Activated naive CD4-positive, alpha-beta T cell treated with Interleukin-2 at 50 U/mL for 16 hours (primary cell): ENCODE data around the gene KRT14.
"Not testable (repeated sequence)": the region's sequence is repeated elsewhere in the genome, so short reads cannot be mapped to it uniquely, and the experiment has no call there.

ENCODE experiments used
- DNase-seq: peaks from one replicate; pipeline ENCODE4 v3.0.0-alpha.2; 2020

Gene KRT14

DNA sequence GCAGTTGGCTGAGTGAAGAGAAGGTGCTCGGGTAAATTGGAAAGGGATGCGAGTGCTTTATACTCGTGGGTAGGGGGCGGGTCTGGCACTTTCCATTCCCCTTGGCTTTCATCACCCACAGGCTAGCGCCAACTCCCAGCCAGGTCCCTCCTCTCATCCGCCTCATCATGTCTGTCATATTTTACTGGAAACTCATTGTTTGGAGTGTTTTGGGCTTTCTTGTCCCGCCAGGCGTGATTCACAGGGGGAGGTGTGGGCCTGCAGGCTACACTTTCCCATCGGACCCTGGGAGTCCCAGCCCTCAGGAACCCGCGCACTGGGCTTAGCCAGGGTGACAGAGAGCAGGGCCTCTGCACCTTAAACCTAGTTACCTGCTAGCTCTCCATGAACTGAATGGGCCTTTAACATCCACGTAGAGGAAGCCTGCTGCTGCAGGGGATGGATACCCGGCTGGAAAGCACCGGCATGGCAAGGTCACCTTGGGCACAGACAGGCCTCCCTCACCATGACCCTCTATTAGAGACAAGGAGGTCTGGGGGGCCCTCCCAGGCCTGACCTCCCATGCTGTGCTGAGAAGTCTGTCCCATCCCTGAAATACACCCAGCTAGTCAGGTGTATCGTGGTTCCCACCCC lies at the start of gene KRT14:
Gene KRT14 (minus strand): TSS at position 33 of the 633 bp plus-strand sequence. CDS start 61 bp downstream, outside the sequence.
- no peak for DNase-seq

DNA sequence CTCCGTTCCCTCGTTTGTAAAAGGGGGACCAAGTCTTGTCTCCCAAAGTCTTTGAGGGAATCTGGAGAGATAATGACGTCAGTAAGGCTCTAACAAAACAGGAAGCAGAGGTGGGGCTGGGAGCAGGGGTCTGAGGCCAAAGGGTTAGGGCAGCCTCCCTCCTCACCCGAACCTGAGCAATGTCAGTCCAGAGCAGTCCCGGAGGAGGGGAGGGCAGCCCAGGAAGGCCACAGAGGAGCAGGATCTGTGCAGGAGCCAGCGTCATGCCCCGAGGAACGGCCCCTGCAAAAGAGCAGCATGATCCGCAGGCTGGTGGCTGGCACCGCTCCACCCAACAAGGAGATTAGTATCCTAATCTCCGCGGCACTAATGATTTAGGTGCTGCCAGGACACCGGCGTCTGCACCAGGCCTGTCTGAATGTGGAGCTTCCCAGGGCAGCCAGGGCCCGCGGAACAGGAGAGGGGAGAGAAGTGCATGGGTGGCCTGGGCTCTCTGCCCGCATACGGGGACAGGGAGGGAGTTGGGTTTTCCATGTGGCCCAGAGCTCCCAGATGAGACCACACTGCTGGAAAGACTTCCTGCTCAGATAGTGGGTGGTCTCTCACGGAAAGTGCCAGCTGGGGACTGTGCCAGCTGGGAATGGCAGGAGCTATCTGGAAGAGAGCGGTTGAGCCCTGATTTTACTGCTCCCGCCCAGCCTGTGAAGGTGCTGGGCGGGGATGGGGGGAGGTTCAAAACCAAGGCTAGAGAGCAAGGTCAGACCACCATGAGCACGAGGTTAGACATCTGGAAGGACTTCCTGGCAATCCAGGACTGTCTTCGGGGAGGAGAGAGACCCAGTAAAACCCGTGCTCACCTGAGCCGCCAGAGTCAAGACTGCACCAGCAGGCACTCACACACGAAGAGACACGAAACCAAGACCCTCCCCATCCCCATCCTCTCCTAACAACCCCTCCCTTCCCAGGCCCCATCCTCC lies 48.7 kb upstream of the KRT14 start:
- DNase-seq = no peak

DNA sequence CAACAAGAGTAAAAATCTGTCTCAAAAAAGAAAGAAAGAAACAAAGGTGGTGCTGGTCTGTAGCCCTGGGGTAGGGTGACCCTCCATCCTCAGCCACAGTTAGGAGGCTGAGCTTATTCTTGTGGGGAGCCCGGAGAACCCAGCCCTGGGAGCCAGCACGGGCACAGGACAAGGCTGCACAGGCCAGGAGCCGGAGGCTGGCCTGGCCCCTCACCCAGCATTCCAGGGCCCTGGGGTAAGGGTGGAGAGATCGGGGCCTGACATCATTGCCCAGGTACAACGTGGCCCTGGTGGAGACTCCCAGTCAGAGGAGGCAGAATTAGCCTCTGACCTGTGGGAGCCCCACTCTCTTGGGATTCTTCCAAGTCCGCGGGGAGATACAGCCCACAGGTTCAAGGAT lies 47.9 kb upstream of the KRT14 start:
- DNase-seq = no peak

DNA sequence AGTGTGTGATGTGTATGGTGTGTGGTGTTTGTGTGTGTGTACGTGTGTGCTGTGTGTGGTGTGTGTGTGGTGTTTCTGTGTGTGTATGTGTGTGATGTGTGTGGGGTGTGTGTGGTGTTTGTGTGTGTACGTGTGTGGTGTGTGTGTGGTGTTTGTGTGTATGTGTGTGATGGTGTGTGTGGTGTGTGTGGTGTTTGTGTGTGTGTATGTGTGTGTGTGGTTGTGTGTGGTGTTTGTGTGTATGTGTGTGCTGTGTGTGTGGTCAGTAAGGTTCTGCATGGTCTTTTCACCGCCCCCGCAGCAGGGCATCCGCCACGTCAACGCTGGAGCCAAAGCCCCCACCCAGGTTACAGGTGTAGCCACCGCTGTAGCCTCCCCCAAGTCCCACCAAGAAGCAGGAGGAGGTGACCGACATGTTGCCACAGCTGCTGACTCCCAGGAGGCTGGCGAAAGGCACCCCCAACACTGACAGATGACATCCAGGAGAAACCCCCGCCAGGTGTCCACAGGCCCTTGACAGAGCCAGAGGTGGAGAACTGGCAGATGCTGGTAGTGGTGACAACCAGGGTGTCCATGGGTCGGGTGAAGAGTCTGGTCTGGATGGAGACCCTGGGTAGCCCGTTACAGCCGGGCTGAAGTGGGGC lies 47.0 kb upstream of the KRT14 start:
- DNase-seq = no peak

GRCh38 chr17:41632482-41633105 lies 45.9 kb upstream of the KRT14 start:
- DNase-seq = no peak

GRCh38 chr17:41631898-41632285 lies 45.2 kb upstream of the KRT14 start:
- DNase-seq = no peak

GRCh38 chr17:41631025-41631897 lies 44.6 kb upstream of the KRT14 start:
- no peak for DNase-seq

GRCh38 chr17:41629826-41630670 lies 43.4 kb upstream of the KRT14 start:
- DNase-seq = no peak

DNA sequence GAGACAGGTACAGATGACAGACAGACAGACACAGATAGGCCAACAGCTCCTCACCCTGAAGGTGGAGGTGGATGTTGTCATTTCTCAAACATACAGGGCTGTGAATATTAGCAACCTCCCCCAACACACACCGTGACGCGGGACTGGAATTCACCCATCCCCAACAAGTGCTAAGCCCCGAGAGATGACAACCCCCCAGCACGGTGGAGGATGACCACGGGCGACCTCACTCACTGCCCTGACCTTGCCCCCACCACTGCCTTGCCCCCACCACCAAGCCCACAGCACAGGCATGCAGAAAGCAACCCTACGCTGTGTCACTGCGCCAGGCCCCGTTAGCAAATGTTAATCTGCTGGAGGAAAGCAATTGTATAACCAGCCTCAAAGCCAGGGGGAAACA lies 42.6 kb upstream of the KRT14 start:
- DNase-seq = no peak

DNA sequence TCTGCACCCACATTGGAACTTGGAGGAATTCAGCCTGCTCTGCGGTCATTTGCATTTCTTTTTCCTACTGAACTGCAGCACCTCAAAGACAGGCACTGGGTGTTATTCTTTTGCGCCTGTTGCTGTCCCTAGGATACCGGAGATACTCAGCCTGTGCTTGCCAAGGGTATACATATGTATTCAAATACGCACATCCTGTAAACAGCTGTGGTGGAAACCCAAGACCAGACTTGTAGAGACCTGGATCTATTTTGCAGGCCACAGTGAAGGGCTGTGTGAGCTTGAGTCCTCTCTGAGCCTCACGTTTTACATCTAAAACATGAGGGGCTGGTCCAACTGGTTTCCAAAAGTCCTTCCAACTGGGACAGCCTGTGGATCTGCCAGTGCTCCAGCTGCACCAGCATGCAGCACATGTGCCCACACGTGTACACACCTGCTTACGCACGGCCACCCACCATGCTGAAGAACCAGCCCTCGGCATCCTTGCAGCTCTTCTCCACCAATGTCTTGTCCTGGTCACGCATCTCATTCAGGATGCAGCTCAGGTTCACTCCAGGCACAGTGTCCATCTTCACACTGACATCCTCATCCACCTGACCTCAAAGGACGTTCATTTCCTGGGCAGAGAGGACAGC lies 42.0 kb upstream of the KRT14 start:
- DNase-seq = not testable (repeated sequence)

DNA sequence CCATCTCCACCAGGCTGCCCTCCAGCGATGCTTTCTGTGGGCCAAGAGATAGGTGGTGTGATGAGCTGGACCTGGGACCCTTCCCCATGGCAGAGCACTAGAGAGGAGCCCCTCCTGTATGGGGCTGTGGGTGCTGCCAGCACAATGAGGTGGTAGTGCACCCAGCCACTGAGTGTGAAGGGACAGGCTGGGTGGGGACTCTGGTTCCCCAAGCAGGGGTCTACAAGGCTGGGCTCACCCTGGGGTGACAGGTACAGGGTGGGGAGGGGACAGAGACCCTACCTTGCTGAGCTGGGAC lies 41.3 kb upstream of the KRT14 start:
- DNase-seq = not testable (repeated sequence)

DNA sequence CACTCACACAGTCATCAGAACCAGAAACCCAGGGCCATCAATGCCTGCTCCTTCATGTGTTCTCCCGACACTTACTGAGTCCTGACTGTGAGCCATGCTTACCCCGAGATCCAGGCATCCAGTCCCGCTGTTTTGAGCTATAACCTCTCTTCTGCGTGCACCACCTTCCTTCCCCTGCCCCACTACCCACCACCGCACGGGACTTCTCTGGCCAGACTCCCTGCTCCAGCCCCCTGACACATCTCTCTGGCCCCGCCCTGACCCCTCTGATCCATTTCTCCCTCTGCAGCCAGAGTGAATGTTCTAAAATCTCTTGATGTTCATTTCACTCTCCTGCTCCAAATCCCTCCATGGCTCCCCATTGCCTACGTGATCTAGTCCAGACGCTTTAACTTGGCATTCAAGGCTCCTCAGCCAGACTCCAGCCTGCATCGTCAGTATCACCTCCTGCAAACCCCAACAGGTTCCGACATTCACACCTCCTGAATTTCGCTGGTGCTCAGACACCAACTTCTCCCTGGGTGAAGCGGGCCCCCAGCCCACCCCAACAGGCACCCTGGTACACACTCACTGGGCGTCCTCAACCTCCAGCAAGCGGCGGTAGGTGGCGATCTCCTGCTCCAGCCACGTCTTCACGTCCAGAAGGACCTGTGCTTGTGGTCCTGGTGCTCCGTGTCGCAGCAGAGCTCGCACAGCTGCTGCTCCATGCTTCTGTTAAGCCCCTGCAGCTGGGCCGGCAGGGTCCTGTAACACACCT lies 40.8 kb upstream of the KRT14 start:
- DNase-seq = no peak

- not testable (repeated sequence) for DNase-seq
These were observed 40.2 kb upstream of the KRT14 start for GRCh38 chr17:41626914-41627295.

DNA sequence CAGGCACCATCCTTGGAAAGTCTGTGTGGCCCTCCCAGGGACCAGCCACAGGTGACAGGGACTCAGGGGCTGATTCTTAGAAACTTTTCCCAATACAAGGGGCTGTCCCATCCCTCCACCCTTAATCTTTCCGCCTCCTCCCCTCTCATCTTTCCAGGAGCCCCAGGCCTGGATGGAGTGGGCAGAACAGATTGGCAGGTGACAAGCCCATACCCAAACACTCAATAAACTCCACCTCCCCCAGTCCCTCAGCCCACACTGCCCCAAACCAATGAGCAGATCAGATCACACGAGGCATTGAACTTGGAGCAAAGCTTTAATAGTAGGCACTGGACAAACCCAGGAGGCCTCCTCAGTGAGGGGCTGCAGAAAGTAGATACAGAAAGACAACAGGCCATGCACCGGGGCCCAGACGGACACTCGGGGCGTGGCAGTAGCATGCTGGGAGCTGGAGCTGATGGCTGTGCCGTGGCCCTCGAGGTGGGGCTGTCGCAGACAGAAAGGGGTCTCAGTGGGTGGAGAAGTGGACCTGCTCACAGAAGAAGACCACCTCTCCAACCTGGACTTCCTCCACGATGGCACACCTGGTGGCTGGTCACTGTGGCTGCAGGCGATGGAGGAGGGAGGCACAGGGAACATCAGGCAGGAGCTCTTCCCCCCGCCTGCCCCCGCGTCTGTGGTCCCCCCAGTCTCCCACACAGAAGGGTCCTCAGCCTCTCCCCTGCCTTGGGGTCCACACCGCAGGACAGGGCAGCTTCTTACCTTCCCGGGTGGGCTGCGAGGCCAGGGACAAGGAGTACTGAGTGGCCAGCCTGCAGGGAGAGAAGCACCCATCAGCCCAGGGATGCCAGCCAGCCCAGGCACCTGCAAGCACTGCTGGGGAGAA lies 39.6 kb upstream of the KRT14 start:
- not testable (repeated sequence) for DNase-seq

GRCh38 chr17:41625602-41626001 lies 38.9 kb upstream of the KRT14 start:
- DNase-seq = no peak

DNA sequence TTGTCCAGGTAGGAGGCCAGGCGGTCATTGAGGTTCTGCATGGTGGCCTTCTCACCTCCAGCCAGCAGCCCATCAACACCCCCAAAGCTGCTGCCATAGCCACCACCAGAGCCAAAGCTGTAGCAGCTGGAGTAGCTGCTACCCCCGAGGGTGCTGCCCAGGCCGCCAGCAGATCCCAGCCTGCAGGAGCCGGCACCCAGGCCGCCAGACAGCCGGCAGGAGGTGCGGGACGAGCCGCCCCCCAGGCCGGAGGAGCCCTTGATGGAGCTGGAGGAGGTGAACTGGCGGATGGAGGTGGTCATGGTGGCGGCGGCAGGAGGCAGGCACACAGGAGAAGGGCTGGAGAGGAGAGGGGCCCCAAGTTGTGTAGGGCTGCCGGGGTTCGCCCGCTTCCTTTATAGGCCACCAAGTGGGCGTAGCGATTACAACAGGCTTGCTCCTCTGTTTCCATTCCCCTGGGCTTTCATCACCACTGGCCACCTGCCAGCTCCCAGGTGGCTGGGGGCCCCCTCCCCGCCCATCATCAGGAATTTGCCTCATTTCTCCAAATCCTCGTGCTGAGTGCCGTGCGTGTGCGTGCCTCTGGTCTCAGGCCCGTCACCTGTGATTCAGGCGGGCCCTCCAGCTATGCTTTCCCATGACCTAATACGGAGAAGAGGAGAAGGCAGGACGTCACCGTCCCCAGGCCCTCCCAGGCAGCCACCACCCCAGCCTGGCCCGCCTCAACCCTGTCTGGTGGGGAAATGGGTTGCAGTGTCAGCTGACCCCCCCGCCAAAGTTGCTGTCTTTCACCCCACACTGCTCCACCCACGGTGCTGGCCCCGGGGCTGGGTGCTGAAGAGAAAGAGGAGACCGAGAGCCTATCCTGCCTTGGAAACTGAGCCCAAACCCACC lies 37.8 kb upstream of the KRT14 start, which contains the start of gene KRT17:
Gene KRT17 (minus strand): TSS at position 368 of the 894 bp plus-strand sequence. CDS start 66 bp downstream, at position 302.
- no peak for DNase-seq

- not testable (repeated sequence) for DNase-seq
These were observed 36.6 kb upstream of the KRT14 start for GRCh38 chr17:41623184-41623861.
